ENCODE results near the gene DPH1. TPM values are rescaled to one million over a fixed set of nuclear protein-coding genes. Genes with fewer than 3 reads are reported as not detected.
"Not testable (repeated sequence)": the region's sequence is repeated elsewhere in the genome, so short reads cannot be mapped to it uniquely, and the experiment has no call there.

Gene DPH1
- total and polyA plus RNA-seq, 2 of the 4 experiments (the other 2 are of a cell fraction) = 24.4 to 49.9 TPM

DNA sequence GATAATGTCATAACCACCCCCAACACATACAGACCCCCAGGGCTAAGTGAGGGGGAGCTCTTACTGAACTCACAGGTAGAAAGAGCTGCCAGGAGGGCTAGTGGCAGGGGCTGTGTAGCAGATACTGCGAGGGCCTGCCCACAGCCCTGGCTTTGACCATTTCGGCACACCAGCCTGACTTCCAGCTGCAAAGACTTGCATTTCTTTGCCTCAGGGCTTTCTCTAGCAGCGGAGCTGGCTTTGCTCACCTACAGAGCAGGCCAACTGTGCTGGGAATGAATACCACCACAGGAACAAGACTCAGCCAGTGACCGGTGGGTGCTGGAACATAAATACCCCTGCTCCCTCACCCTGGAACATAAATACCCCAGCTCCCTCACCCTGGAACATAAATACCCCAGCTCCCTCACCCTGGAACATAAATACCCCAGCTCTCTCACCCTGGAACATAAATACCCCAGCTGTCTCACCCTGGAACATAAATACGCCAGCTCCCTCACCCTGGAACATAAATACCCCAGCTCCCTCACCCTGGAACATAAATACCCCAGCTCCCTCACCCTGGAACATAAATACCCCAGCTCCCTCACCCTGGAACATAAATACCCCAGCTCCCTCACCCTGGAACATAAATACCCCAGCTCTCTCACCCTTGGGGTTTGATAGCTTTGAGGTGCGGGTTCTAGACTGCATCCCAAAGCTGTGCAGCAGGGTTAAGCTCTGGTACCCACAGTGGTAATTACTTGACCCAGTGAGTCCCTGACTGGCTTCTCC lies 16.5 kb upstream of the DPH1 start:
- dilution Hi-C loops (cut with HindIII; ENCODE audit: low sequenced_read_pairs, unreplicated experiment); ATAC-seq (ENCODE audit: low read depth): not testable (repeated sequence)
- CTCF ChIA-PET = interaction anchor here (1.3 kb wide), 1 partner anchor 104 kb away, joined by 3 read pairs; no protein-coding TSS in a partner anchor

More for the DNA sequence above, 16.5 kb upstream of the DPH1 start:
- intact Hi-C loops (cut with micrococcal nuclease); H3K4me2 ChIP-seq (ENCODE audit: low read depth, low read length); H2BK120ac ChIP-seq (ENCODE audit: low read depth, low read length); H4K91ac ChIP-seq (ENCODE audit: insufficient read depth, low read depth, low read length); H3K9ac ChIP-seq (ENCODE audit: low read depth, low read length); H3K14ac ChIP-seq (replicated peaks; ENCODE audit: low read depth, low read length); H3K18ac ChIP-seq (ENCODE audit: low read depth, low read length); H2BK5ac ChIP-seq (ENCODE audit: low read depth, low read length, poor library complexity, severe bottlenecking); DNase-seq; POLR2A ChIA-PET (ENCODE audit: unreplicated experiment); H4K5ac ChIP-seq (ENCODE audit: low read depth, low read length); H3K36me3 ChIP-seq (ENCODE audit: control insufficient read depth, insufficient read depth, low read length); H4K8ac ChIP-seq (ENCODE audit: low read depth in 2 of 2, low read length in 2 of 2); H2BK15ac ChIP-seq (ENCODE audit: low read depth, low read length); H2AK5ac ChIP-seq (ENCODE audit: low read depth, low read length); in situ Hi-C loops (cut with MboI; ENCODE audit: low sequenced_read_pairs); H3K9me1 ChIP-seq (ENCODE audit: insufficient read depth, low read length); H2AK9ac ChIP-seq (replicated peaks; ENCODE audit: low read depth, low read length, poor library complexity); H2BK20ac ChIP-seq (ENCODE audit: low read depth, low read length); H3K4ac ChIP-seq (ENCODE audit: low read depth, low read length); H3K4me1 ChIP-seq (ENCODE audit: control insufficient read depth, insufficient read depth, low read length); H2AFZ ChIP-seq (replicated peaks; ENCODE audit: low read length, poor library complexity); H3K56ac ChIP-seq (ENCODE audit: extremely low read depth, insufficient read depth, low read length); H3K79me1 ChIP-seq (ENCODE audit: low read depth in 1 of 2, low read length in 2 of 2); H3K4me3 ChIP-seq (ENCODE audit: insufficient read depth, low read depth, low read length); H3K9me3 ChIP-seq (ENCODE audit: control insufficient read depth, insufficient read depth, low read length); H4K20me1 ChIP-seq (ENCODE audit: insufficient read depth, low read length); H3K23ac ChIP-seq (ENCODE audit: low read depth, low read length); H3K27ac ChIP-seq (ENCODE audit: insufficient read depth, low read length); BruUV-seq (replicated peaks): not testable (repeated sequence)
- H3K27me3 ChIP-seq (ENCODE audit: control insufficient read depth, insufficient read depth, low read length) = peaks cover 40% of the 10 kb centered on the region
- 89% methylated on average over 4 of the region's 6 CpGs; no CpG with 5 or more reads in 1 of the 2 experiments for WGBS, 2 experiments (ENCODE audit: extremely low coverage in 2 of 2, insufficient read length in 1 of 2)
